Lower lobe of right lung (tissue), 2 donors: Measurements from ENCODE around the gene PRUNE2. TPM values are rescaled to one million over a fixed set of nuclear protein-coding genes. Genes with fewer than 3 reads are reported as not detected.

Experiments
- ATAC-seq, 2 donors: fragments of 200-7000 bp; cut with Tn5 transposase; one replicate each; pipeline ENCODE4 v1.9.1; 2020 to 2022; ENCODE audit warnings: mild to moderate bottlenecking in 2 of 2, moderate library complexity in 2 of 2
- DNase-seq: peaks from one replicate; pipeline ENCODE4 v3.0.0-alpha.2; 2020
- H3K27ac ChIP-seq: fragments of 200-600 bp; one replicate; pipeline ENCODE4 v1.8.0; 2022
- H3K27me3 ChIP-seq: fragments of 200-600 bp; one replicate; pipeline ENCODE4 v1.8.0; 2022; ENCODE audit warnings: low read depth
- H3K36me3 ChIP-seq: fragments of 200-600 bp; one replicate; pipeline ENCODE4 v1.8.0; 2022; ENCODE audit warnings: mild to moderate bottlenecking
- H3K4me1 ChIP-seq: fragments of 200-600 bp; one replicate; pipeline ENCODE4 v1.8.0; 2022
- H3K4me3 ChIP-seq: fragments of 200-600 bp; one replicate; pipeline ENCODE4 v1.8.0; 2022; ENCODE audit warnings: mild to moderate bottlenecking
- H3K9me3 ChIP-seq: fragments of 200-600 bp; one replicate; pipeline ENCODE4 v1.8.0; 2022
- intact Hi-C: fragments of 100-400 bp; cut with DNase I; formaldehyde crosslinking; loops from one replicate; pipeline ENCODE4 v1.11.0; 2022
- total RNA-seq: library from RNA; stranded (reverse); fragmentation: NEBNext Ultra II Directional; extraction: Animal tissue kit (Norgen Biotek cat#: 25700); gene quantifications from one replicate; pipeline ENCODE4 v1.2.1, GENCODE V29; 2021
- TF ChIP-seq, protein P1 (sequence below): fragments of 200-600 bp; IDR thresholded peaks from one replicate; pipeline ENCODE4 v1.8.0; 2022; ENCODE audit warnings: antibody characterized with exemption, mild to moderate bottlenecking
- donor health status: DM: no; HTN: yes; CAD: no; lungs with severe emphysema.

The PRUNE2 gene
- total RNA-seq, 1 donor from 2014 or later = 13.6 TPM

GRCh38 chr9:76651119-76651705 is 254.7 kb downstream of the PRUNE2 start:
- no peaks in the 10 kb centered on the region for H3K9me3 ChIP-seq
- DNase-seq (no peak), ATAC-seq (peak; percentile 29 to 56)
- H3K36me3 ChIP-seq = no peaks in the 10 kb centered on the region
- H3K27ac ChIP-seq = peak overlapping the region; percentile 54
- peak overlapping the region; percentile 42 for H3K4me3 ChIP-seq
- TF ChIP-seq, protein P1, sequence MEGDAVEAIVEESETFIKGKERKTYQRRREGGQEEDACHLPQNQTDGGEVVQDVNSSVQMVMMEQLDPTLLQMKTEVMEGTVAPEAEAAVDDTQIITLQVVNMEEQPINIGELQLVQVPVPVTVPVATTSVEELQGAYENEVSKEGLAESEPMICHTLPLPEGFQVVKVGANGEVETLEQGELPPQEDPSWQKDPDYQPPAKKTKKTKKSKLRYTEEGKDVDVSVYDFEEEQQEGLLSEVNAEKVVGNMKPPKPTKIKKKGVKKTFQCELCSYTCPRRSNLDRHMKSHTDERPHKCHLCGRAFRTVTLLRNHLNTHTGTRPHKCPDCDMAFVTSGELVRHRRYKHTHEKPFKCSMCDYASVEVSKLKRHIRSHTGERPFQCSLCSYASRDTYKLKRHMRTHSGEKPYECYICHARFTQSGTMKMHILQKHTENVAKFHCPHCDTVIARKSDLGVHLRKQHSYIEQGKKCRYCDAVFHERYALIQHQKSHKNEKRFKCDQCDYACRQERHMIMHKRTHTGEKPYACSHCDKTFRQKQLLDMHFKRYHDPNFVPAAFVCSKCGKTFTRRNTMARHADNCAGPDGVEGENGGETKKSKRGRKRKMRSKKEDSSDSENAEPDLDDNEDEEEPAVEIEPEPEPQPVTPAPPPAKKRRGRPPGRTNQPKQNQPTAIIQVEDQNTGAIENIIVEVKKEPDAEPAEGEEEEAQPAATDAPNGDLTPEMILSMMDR = no peak
- peaks cover 52% of the 10 kb centered on the region for H3K4me1 ChIP-seq
- intact Hi-C loops = no loop called here
- no peaks in the 10 kb centered on the region for H3K27me3 ChIP-seq

GRCh38 chr9:76650692-76651091 is 255.2 kb downstream of the PRUNE2 start:
- Histone ChIP-seq H3K4me1 (peaks cover 52% of the 10 kb centered on the region), H3K9me3 (no peaks in the 10 kb centered on the region), H3K36me3 (no peaks in the 10 kb centered on the region), H3K27ac (peak overlapping the region; percentile 54), H3K4me3 (peak overlapping the region; percentile 42), H3K27me3 (no peaks in the 10 kb centered on the region)
- no peak for ATAC-seq
- TF ChIP-seq, protein P1 = no peak
- intact Hi-C loops = no loop called here
- no peak for DNase-seq

DNA sequence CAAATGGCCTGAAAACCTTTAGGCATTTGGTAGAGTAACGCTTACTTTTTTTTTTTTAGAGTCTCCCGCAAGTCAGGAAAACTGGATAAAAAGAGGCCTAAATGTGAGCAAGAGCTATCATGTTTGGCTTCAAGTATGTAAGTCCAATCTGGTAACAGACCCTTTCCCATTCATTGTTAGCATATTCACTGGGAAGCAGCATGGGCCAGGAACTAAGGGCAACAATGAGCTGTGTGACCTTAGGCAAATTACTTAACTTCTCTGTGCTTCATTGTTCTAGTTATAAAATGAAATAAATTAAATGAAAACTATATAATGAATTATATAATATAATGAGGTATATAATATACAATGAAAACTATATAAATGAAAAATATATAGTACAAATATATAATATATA is 256.0 kb downstream of the PRUNE2 start:
- no peak for ATAC-seq
- TF ChIP-seq, protein P1 = no peak

DNA sequence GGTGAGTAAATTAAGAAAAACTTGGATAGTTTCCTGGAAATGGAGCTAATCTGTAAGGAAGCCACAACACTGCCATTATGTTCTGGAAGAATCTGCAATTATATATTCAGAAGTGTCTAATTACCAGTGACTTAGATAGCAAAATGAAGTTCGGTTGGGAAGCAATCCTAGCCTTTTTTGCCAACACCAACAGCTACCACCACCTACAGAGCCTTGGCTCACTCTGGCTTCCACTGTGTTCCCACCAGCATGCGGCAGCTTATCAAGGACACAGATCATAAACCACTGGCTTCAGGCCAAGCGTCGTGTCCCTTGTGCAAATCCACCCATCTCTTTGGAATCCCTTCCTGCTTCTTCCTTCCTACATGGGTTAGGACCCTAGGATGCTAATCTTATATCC is 259.7 kb downstream of the PRUNE2 start:
- Histone ChIP-seq H3K4me3 (no peak overlapping the region), H3K36me3 (no peaks in the 10 kb centered on the region), H3K9me3 (no peaks in the 10 kb centered on the region), H3K4me1 (peaks cover 10% of the 10 kb centered on the region), H3K27ac (no peak overlapping the region), H3K27me3 (no peaks in the 10 kb centered on the region)
- TF ChIP-seq, protein P1 = no peak
- DNase-seq (no peak), ATAC-seq (no peak)
- intact Hi-C loops = no loop called here

More for the DNA sequence above, 256.0 kb downstream of the PRUNE2 start:
- Histone ChIP-seq H3K4me1 (peaks cover 44% of the 10 kb centered on the region), H3K27ac (no peak overlapping the region), H3K9me3 (no peaks in the 10 kb centered on the region), H3K4me3 (no peak overlapping the region), H3K27me3 (no peaks in the 10 kb centered on the region), H3K36me3 (no peaks in the 10 kb centered on the region)
- no peak for DNase-seq
- intact Hi-C loops = no loop called here

GRCh38 chr9:76644647-76645250 is 261.2 kb downstream of the PRUNE2 start:
- intact Hi-C loops = no loop called here
- H3K36me3 ChIP-seq = no peaks in the 10 kb centered on the region

More at GRCh38 chr9:76644647-76645250, 261.2 kb downstream of the PRUNE2 start:
- no peaks in the 10 kb centered on the region for H3K4me1 ChIP-seq
- no peaks in the 10 kb centered on the region for H3K27me3 ChIP-seq
- no peak overlapping the region for H3K27ac ChIP-seq
- DNase-seq = no peak
- no peak for ATAC-seq
- H3K9me3 ChIP-seq = no peaks in the 10 kb centered on the region
- H3K4me3 ChIP-seq = no peak overlapping the region
- TF ChIP-seq, protein P1 = no peak
